MM.1S (cell line): ENCODE results near the gene CAMK2A.

Source experiments
- DNase-seq: peaks from one replicate; pipeline ENCODE4 v3.0.0-alpha.2; 2015
- H2AFZ ChIP-seq: fragments of 300-600 bp; sonication (generic); 2 replicates; pipeline ENCODE4 v1.6.0; 2016; ENCODE audit warnings: antibody characterized with exemption, low read length
- H3F3A ChIP-seq: fragments of 300-600 bp; sonication (generic); 2 replicates; pipeline ENCODE4 v1.6.1; 2016; ENCODE audit warnings: mild to moderate bottlenecking, antibody characterized with exemption, low read length, moderate library complexity, mixed read lengths; ENCODE audit not compliant: insufficient read depth
- H3K27ac ChIP-seq: fragments of 300-600 bp; sonication (generic); 2 replicates; pipeline ENCODE4 v1.5.1; 2016; ENCODE audit warnings: mild to moderate bottlenecking, low read length
- H3K27me3 ChIP-seq: fragments of 300-600 bp; sonication (generic); replicated peaks from 2 replicates; pipeline ENCODE4 v1.6.0; 2016; ENCODE audit warnings: low read length; ENCODE audit not compliant: insufficient read depth
- H3K36me3 ChIP-seq: fragments of 300-600 bp; sonication (generic); replicated peaks from 2 replicates; pipeline ENCODE4 v1.6.1; 2016; ENCODE audit warnings: mild to moderate bottlenecking, low read length, mixed read lengths; ENCODE audit not compliant: insufficient read depth
- H3K4me1 ChIP-seq: fragments of 300-600 bp; sonication (generic); 2 replicates; pipeline ENCODE4 v1.6.1; 2016; ENCODE audit warnings: low read length, mixed read lengths
- H3K4me2 ChIP-seq: fragments of 300-600 bp; sonication (generic); 2 replicates; pipeline ENCODE4 v1.6.0; 2016; ENCODE audit warnings: low read depth, low read length
- H3K4me3 ChIP-seq: fragments of 300-600 bp; sonication (generic); 2 replicates; pipeline ENCODE4 v1.5.1; 2016; ENCODE audit warnings: low read length, mixed read lengths
- H3K79me2 ChIP-seq: fragments of 300-600 bp; sonication (generic); 2 replicates; pipeline ENCODE4 v1.6.1; 2016; ENCODE audit warnings: mixed run types, low read length, mixed read lengths
- H3K9ac ChIP-seq: fragments of 300-600 bp; sonication (generic); 2 replicates; pipeline ENCODE4 v1.6.1; 2016; ENCODE audit warnings: low read length, mixed read lengths
- H3K9me2 ChIP-seq: fragments of 300-600 bp; sonication (generic); replicated peaks from 2 replicates; pipeline ENCODE4 v1.6.1; 2016; ENCODE audit warnings: mild to moderate bottlenecking, low read length, mixed read lengths; ENCODE audit not compliant: insufficient read depth
- H3K9me3 ChIP-seq: fragments of 300-600 bp; sonication (generic); replicated peaks from 2 replicates; pipeline ENCODE4 v1.6.1; 2016; ENCODE audit warnings: mild to moderate bottlenecking, low read length, mixed read lengths; ENCODE audit not compliant: insufficient read depth
- H4K20me1 ChIP-seq: fragments of 300-600 bp; sonication (generic); 2 replicates; pipeline ENCODE4 v1.6.1; 2016; ENCODE audit warnings: mild to moderate bottlenecking, low read length, moderate library complexity, mixed read lengths; ENCODE audit not compliant: insufficient read depth
- CTCF ChIP-seq: fragments of 300-600 bp; sonication (generic); IDR thresholded peaks from 2 replicates; pipeline ENCODE4 v1.5.1; 2016; ENCODE audit warnings: antibody characterized with exemption, low read length, mixed read lengths
- EZH2 ChIP-seq: fragments of 300-600 bp; sonication (generic); optimal IDR thresholded peaks from 2 replicates; pipeline ENCODE3; 2017; ENCODE audit warnings: low read depth, mild to moderate bottlenecking, antibody characterized with exemption, low read length, mixed read lengths
- EZH2phosphoT487 ChIP-seq: fragments of 300-600 bp; sonication (generic); IDR thresholded peaks from 2 replicates; pipeline ENCODE4 v1.6.1; 2018; ENCODE audit warnings: antibody characterized with exemption, low read length

CAMK2A gene

GRCh38 chr5:150326707-150327106, 37.1 kb upstream of the CAMK2A start:
- DNase-seq: no peak
- H3K9me2 ChIP-seq: no peaks in the 10 kb centered on the region
- H3K9ac ChIP-seq: no peak overlapping the region
- H3K4me1 ChIP-seq: 0 out of 2 replicates have a peak, but pooled peaks cover 4% of the 10 kb centered on the region
- no peaks in the 10 kb centered on the region for H3K9me3 ChIP-seq
- no peaks in the 10 kb centered on the region for H4K20me1 ChIP-seq
- H3K4me3 ChIP-seq: no peak overlapping the region
- no peak overlapping the region for H3K27ac ChIP-seq
- no peaks in the 10 kb centered on the region for H3K27me3 ChIP-seq
- no peaks in the 10 kb centered on the region for H3K36me3 ChIP-seq
- H3K4me2 ChIP-seq: no peak overlapping the region
- TF ChIP-seq EZH2 (no peak), EZH2phosphoT487 (no peak), CTCF (no peak)
- no peak overlapping the region for H2AFZ ChIP-seq
- H3F3A ChIP-seq: no peaks in the 10 kb centered on the region
- H3K79me2 ChIP-seq: no peaks in the 10 kb centered on the region

GRCh38 chr5:150325426-150325825, 35.9 kb upstream of the CAMK2A start:
- no peak for TF ChIP-seq CTCF
- TF ChIP-seq EZH2phosphoT487: no peak
- no peak for TF ChIP-seq EZH2
- H2AFZ ChIP-seq: no peak overlapping the region
- H3K36me3 ChIP-seq: no peaks in the 10 kb centered on the region
- H3K4me1 ChIP-seq: 0 out of 2 replicates have a peak, but pooled peaks cover 4% of the 10 kb centered on the region
- H3F3A ChIP-seq: no peaks in the 10 kb centered on the region
- no peak overlapping the region for H3K4me2 ChIP-seq
- H3K79me2 ChIP-seq: no peaks in the 10 kb centered on the region
- DNase-seq: no peak
- no peaks in the 10 kb centered on the region for H3K9me3 ChIP-seq
- H3K27ac ChIP-seq: no peak overlapping the region
- H3K4me3 ChIP-seq: no peak overlapping the region
- H4K20me1 ChIP-seq: no peaks in the 10 kb centered on the region
- no peaks in the 10 kb centered on the region for H3K27me3 ChIP-seq
- H3K9ac ChIP-seq: no peak overlapping the region
- H3K9me2 ChIP-seq: no peaks in the 10 kb centered on the region

GRCh38 chr5:150323819-150324218, 34.2 kb upstream of the CAMK2A start:
- H2AFZ ChIP-seq: no peak overlapping the region
- H3K79me2 ChIP-seq: no peaks in the 10 kb centered on the region
- H3K9ac ChIP-seq: no peak overlapping the region
- no peak overlapping the region for H3K27ac ChIP-seq
- no peaks in the 10 kb centered on the region for H3K9me3 ChIP-seq
- no peak overlapping the region for H3K4me2 ChIP-seq
- no peaks in the 10 kb centered on the region for H3K9me2 ChIP-seq
- no peaks in the 10 kb centered on the region for H3K36me3 ChIP-seq
- no peaks in the 10 kb centered on the region for H4K20me1 ChIP-seq
- no peak overlapping the region for H3K4me3 ChIP-seq
- H3K27me3 ChIP-seq: no peaks in the 10 kb centered on the region
- 0 out of 2 replicates have a peak, but pooled peaks cover 4% of the 10 kb centered on the region for H3K4me1 ChIP-seq
- DNase-seq: no peak
- no peak for TF ChIP-seq EZH2
- no peak for TF ChIP-seq EZH2phosphoT487
- TF ChIP-seq CTCF: no peak
- H3F3A ChIP-seq: no peaks in the 10 kb centered on the region
